Measurements from ENCODE around the gene NEURL1B.

- TF ChIP-seq CTCF (IDR thresholded peaks at IDR 0.05) (no peak), POLR2A (IDR thresholded peaks at IDR 0.05) (no peak)
Measured at GRCh38 chr5:172681421-172681820, 40.4 kb downstream of the NEURL1B start.

All from heart left ventricle (tissue), 13 donors.